HG02981 (cell line): Measurements from ENCODE around the gene FERMT1.

Source experiments
- ATAC-seq: cut with Tn5 transposase; IDR thresholded peaks from one replicate; pipeline ENCODE4 v1.9.1; 2021; ENCODE audit warnings: mild to moderate bottlenecking, moderate library complexity; ENCODE audit not compliant: unreplicated experiment

FERMT1 gene

GRCh38 chr20:6122873-6123648 lies at the start of gene FERMT1:
FERMT1 (minus strand) TSS chr20:6123030; CDS start chr20:6119554, 3,476 bp downstream.
- ATAC-seq = peak; percentile 75

DNA sequence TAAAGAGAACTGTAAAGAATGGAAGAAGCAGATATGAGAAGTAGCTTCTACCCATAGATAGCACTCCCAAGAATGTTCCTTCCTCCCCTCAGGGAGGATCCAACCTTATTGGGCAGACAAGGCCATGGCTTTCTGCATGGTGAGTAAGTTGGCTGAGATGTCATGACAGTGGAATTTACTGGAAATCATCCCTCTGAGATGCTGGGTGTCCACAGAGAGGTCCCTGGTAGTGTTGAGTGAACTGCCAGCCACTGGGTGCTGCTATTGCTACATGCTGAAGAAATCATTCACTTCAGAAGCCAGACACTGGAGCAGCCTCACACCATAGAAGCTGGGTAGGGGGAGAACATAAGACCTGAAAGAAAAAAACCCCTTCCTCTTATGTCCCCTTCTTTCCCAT lies 46.4 kb upstream of the FERMT1 start:
- ATAC-seq = no peak

- ATAC-seq = no peak
Measured at GRCh38 chr20:6168204-6168603, 45.4 kb upstream of the FERMT1 start.

DNA sequence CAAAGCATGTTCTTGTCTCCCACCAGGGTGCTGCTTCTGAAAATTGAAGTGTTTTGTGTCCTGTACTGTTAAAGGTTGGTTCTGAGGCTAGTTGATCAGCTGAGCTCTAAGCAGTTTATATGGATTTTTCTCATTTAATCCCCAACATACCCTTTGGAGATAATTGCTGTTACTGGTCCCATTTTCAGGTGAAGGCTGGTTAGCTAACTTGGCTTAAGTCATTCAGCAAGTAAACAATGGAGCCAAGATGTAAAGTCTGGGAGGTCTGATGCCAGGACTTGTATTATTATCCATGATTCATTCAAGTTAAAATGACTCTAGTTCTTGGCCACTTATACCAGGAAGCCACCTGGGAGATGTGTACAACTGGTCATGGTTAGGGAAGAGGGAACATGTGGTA lies 42.5 kb upstream of the FERMT1 start:
- no peak for ATAC-seq

- no peak for ATAC-seq
Measured at GRCh38 chr20:6164421-6165341, 41.9 kb upstream of the FERMT1 start.

DNA sequence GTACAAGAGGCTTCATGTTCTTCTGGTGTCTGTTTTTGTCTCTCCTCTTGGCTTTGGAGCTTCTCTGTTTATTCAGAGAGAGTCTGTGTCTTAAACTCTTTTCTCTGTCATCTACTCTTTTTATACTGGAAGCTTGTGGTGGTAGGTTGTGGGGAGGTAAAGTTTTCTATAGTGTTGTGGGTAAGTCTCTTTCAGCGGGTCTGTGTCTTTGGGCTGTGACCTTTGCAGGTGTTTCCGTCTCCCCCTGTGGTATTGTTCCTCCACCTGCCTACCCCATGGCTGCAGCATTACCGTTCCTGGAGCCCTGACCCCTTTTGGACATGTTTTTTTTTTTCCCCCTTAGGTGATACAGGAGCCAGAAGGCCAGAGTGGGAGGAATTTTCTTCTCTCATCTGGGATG lies 37.9 kb upstream of the FERMT1 start:
- no peak for ATAC-seq

DNA sequence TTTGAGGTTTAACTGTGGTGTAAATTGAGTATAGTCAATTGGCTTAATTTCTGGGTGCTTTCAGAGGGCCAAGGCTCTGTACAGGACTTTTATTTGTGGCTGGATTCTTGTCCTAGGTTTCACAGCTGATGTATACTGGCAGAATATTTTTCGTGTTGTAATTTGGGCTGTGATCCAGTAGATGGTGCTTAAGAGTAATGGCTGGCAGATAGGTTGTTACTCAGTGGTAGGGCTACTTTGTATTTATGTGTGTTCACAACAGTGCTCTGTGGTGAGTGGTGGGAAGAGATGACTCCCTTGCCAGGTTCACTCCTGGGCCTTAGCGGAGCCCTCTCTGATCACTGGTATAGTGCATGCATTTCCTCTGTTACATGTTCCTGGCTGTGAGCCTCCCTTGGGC lies 34.5 kb upstream of the FERMT1 start:
- no peak for ATAC-seq

DNA sequence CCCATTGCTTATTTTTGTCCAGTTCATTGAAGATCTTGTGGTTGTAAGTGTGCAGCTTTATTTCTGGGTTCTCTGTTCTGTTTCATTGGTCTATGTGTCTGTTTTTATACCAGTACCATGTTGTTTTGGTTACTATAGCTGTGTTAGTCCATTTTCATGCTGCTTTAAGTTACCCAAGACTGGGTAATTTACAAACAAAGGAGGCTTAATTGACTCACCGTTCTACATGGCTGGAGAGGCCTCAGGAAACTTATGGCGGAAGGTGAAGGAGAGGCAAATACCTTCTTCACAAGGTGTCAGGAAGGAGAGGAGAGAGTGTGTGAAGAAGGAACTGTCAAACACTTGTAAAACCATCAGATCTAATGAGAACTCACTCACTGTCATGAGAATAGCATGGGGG lies 29.9 kb upstream of the FERMT1 start:
- ATAC-seq = no peak

DNA sequence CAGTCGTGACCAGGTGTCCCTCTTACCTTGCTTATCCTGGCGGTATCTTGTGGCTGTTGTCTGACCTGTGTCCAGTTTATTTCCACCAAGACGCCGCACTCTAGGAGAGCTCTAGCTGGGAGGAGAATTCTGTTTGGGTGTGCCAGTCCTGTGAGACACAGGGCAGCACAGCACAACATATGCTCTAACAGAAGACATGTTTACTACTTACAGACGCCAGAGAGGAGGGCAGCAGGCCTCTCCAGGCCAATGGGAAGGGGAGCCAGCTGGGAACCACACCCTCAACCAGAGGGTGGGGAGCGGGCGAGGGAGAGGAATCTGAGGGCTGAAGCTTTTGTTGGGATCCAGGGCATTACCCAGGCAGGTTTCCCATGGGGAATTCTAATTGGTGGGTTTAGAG lies 25.2 kb upstream of the FERMT1 start:
- ATAC-seq = no peak

DNA sequence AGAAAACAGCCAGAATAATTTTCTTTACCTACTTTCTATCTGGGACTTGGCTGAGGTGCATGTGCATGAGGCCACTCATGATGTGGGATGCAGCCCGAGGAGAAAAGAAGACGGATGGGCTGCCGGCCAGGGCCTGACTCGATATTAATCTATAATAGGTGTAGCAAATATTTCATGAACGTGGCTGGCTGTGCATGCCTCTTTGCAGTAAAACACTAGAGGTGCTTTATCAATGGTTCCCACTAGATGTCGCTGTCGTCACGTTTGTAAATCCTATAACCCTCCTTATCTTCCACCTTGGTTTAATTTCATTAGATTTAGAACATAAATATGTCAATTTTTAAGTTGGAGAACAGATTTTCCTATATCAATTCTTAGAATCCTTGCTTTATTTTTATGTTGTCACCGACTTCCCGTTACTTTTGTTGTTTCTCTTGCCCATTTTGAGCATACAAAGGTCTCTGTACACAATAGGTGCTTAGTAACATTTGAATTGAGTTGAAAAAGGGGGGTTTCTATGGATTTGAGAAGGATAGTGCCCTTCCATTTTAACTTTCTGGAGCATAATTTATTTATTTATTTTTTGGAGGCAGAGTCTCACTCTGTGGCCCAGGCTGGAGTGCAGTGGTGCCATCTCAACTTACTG lies 19.6 kb upstream of the FERMT1 start:
- no peak for ATAC-seq

DNA sequence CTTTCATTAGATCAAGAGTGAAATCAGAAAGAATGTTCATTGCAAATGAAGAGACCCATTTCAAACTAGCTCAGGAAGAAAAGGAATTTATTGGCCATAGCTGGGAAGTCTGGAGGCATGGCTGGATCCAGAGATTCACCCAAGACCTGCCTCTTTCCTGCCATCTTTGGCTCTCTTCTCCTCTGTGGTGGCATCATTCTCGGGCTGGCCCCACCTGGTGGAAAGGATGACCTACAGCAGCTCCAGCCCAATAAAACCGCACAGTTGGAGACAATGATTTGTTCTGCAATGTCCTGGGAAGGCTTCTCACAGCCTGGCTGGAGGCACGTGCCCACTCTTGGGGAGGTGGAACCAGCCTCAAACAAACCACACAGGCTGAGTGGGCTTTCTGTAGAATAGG lies 18.1 kb upstream of the FERMT1 start:
- no peak for ATAC-seq

GRCh38 chr20:6135347-6135746 lies 12.5 kb upstream of the FERMT1 start:
- ATAC-seq = no peak

DNA sequence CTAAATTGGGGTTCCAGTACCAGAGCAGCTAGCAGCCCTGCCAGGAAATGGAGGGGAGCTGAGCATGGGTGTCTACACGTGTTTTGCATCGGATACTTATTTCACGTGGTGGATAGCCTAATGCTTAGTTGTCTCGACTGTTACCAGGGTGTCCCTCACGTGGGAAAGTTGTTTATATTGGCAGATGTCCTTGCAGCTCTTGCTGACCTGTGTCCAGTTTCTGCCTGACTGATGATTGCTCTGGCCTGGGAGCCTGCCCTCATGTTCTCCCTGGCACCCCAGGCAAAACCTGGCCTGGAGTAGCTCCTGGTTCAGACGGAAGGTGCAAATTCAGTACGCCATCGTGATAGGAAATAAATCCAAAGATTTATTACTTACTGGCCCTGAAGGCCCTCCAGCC lies 11.8 kb upstream of the FERMT1 start:
- no peak for ATAC-seq

DNA sequence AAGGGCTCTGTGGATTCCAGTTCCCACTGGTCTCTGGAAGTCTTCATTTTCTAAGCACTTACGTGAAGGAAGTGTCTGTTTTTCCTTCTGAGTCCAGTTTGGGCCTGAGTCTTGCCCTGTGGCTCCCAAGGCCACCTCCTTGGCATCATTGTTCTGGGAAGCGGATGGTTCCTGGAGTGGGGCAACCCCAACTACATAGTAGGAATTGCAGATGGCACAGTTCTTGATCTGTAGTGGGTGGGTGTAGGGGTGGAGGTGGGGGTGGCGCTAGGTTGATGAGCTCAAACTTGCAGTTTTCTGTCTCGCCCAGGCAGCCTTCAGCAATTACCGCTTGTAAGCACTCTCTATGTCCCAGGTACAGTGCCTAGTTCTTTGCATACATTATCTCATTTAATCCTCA lies 7.2 kb upstream of the FERMT1 start:
- ATAC-seq = no peak

- ATAC-seq = no peak
Measured at GRCh38 chr20:6127825-6128224, 5.0 kb upstream of the FERMT1 start.

DNA sequence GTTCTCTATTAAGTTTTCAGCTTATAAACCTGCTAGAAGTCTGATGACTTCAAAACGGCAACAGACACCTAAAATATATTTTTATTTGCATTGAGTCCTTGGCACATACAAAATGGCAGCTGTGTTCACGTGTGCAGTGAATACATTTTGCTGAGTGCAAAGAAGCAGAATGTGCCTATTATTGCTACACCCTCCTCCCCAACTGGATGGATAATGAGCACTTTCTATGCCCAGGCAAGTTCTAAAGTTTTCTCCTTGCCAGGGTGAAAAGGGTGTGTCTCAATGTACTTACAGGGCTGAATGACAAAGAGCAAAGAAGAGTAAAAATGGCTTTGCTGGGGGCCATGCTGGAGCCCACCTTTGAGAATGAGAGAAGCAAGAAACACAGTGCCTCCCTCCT lies 4.0 kb upstream of the FERMT1 start:
- ATAC-seq = no peak

DNA sequence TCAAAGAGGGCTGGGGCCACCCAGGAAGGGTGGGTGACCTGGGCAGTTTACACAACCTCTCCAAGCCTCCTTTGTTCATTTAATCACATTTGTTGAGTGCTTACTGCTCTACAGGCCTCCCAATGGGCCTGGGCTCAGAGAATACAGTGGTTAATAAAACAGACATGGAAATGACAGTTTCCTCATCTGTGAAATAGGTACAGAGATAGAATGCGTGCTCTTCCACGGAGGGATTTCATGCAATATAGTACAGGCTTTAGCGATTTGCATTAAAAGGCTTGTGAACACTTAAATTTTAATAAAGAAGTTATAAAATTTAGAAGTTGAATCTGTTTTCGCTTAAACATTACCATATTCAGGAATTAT lies 802 bp upstream of the FERMT1 start:
- no peak for ATAC-seq

DNA sequence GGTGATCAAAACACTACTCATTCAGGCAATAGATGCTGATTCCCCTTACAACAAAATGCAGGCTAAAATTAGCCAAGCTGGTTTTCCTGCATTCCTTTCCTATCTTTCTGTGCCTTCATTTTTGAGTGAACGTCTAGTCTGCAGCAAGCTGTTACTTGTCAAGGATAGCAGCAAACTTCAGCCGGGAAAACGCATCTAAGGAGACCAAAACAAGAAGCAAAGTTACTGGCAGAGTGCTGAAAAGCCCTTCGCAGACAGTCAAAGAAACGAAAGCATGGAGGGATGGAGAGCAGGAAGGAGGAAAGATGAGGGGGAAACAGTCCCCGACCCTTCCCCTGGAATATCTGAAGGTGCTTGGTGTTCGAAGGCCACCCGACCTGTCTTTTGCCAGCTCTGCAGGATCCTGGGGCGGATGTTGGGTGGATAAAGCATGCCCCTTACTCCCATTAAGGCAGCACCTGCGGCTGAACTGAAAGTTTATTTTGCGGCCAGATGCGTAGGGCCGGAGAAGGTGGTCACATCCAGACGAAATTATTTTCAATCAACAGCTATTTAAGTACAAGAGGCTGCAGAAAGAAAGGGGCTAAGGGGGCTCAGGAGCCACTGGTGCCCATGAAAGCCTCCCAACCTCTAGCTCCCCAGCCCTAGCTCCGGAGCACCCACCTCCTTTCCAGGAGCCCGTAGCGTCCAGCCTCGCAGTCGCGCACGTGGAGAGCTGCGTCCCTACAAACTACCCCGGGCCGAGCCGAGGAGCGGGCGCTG lies 538 bp downstream of the FERMT1 start:
- ATAC-seq = no peak

DNA sequence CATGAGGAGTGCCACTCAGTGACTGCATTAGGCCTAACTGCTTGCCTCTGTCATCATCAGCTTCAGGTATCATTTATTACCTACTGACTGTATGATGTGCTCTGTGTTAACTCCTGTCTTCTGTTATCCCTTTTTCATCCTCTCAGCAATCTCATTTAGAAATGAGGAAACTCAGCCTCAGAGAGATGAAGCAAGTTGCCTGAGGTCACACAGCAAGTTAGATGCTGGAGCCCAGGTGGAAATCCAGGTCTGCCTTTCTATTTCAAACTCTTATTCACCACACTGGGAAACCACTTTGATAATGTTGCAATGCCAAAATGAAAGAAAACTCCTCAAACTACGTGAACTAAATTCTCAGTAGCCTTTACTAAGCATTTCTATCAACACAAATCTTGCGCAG lies 1.3 kb downstream of the FERMT1 start:
- no peak for ATAC-seq

GRCh38 chr20:6120491-6120988 lies 2.3 kb downstream of the FERMT1 start:
- ATAC-seq = no peak

DNA sequence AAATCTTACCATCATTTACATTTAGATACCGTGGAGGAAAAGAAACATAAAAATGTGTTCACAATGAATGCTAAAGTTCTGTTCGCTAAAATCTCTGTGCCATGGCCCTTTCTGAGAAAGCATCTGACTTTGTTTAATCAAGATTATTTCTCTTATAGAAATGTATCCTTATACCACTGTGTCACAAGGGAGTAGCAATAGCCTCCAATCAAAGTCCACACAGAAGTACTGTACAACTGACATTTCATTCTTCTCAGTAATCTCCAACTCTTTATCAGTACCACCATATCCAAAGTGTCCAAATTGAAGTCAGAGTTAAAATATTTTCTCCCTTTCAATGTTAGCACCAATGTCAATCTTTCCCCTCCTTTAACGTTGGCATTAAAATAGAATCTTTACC lies 6.1 kb downstream of the FERMT1 start:
- ATAC-seq = no peak
